GM10266 (cell line): ENCODE measurements around the gene AGO3.

Experiments
- DNase-seq: peaks from one replicate; pipeline ENCODE4 v3.0.0; 2012; ENCODE audit errors: extremely low spot score
- CTCF ChIP-seq: IDR thresholded peaks from 2 replicates; pipeline ENCODE4 v1.5.1; 2012; ENCODE audit warnings: mild to moderate bottlenecking, low read depth; ENCODE audit not compliant: control insufficient read depth, insufficient read depth; ENCODE audit errors: missing control alignments

AGO3 gene

GRCh38 chr1:36096500-36097432, 165.9 kb downstream of the AGO3 start:
- TF ChIP-seq CTCF, result no peak
- DNase-seq, result no peak

DNA sequence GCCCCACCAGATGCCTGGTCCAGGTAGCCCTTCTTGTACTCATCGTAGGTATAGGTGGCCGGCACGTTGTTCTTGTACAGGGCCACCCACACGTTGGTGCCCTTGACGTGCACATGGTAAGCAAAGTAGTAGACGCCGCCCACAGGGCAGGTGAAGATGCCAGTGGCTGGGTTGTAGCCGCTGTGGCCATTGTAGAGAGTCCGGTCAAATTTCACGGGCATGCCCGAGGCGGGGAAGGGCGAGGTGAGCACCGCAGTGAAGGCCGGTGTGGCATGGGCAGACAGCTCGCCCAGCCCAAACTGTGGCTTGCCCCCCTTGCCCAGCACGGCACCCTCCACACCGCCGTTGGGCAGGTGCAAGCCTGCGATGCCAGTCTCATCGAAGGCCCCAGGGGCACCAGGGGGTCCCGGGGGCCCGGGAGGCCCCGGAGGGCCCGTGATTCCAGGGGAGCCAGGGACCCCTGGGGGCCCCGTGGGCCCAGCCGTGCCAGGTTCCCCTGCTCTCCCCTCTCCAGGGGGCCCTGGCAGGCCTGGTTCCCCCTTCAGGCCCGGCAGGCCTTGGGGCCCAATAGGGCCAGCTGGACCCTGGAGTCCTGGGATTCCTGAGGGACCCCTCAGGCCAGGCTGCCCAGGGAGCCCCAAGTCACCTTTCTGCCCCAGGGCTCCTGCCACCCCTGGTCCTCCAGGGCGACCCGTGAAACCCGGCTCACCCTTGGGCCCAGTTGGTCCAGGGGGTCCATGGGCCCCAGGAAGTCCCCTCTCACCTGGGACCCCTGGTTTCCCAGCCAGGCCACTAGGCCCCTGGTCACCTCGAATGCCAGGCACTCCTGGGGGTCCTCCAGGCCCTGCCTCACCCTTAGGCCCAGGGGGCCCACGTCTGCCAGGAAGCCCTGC, 167.0 kb downstream of the AGO3 start:
- no peak for DNase-seq
- TF ChIP-seq CTCF, result no peak

DNA sequence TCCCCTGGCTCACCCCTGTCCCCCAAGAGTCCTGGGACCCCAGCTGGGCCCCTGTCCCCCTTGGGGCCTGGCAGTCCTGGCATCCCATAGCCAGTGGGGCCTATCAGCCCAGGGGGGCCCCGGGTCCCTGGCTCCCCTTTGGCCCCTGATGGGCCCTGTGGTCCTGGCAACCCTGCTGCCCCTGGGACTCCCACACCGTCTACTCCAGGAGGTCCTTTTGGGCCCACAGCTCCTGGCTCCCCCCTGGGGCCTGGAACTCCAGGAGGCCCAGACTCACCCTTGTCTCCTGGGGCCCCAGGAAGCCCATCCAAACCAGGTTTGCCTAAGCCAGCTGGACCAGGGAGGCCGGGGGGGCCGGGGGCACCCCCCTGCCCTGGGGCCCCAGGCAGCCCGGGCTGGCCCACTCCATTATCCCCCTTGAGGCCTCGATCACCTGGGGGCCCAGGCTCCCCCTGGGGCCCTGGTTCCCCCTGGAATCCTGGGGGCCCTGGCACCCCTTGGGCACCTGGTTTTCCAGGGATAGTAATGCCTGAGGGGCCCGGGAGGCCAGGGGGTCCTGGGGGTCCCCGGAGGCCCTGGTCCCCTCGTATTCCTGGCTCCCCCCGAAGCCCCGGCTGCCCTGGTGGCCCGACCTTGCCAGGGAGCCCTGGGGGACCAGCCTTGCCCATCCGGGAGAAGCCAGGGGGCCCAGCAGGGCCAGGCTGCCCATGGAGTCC, 167.9 kb downstream of the AGO3 start:
- DNase-seq, result no peak
- TF ChIP-seq CTCF, result no peak

DNA sequence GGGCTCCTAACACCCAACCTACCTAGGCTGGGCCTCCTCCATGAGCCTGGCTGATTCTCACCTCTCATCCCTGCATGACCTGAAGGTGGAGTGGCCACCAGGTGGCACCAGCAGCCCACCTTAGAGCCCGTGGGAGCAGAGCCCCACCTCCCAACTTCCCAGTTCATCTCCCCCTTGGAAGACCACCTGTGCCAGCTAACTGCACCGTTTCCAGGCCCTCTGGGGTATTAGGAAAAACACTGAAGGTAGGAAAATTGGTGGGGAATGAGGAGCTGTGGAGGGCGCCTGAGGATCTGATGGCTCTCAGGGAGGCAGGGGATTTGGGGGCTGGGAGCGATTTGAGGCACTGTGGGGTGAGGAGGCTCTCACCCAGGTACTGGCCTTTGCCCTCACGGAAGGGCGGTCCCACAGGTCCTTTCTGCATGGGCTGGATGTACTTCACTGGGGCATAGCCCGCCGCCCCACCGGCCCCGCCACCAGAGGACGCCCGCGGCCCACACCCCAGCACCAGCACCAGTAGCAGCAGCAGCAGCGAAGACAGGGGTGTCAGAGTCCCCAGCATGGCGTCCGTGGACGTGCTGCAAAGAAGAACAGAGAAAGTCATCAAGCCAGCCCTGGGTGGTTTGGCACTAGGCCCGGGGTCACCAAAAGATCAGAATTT, 168.9 kb downstream of the AGO3 start:
- TF ChIP-seq CTCF, result peak; percentile 91
- peak; percentile 90 for DNase-seq

GRCh38 chr1:36100376-36100775, 169.5 kb downstream of the AGO3 start:
- no peak for DNase-seq
- TF ChIP-seq CTCF, result no peak

DNA sequence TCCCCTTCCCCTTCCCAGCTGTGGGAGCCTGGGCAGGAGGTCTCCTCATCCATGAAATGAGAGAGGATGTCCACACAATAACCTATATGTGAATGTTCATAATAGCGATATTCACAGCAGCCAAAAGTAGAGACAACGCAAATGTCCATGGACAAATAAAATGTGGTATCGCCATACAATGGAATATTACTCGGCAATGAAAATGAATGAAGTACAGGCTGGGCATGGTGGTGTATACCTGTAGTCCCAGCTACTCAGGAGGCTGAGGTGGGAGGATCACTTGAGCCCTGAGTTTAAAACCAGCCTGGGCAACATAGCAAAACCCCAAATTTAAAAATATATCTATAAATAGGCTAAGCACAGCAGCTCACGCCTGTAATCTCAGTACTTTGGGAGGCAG, 170.6 kb downstream of the AGO3 start:
- no peak for TF ChIP-seq CTCF

More for the DNA sequence above, 170.6 kb downstream of the AGO3 start:
- DNase-seq, result no peak
